Keratinocyte (primary cell): ENCODE data around the gene EHD3. TPM values are rescaled to one million over a fixed set of nuclear protein-coding genes. Genes with fewer than 3 reads are reported as not detected.

Source experiments
- DNase-seq: peaks from one replicate; pipeline ENCODE4 v3.0.0-alpha.2; 2011; ENCODE audit warnings: low read depth, missing footprints, low spot score
- FAIRE-seq: peaks from 2 replicates; lab custom pipeline; 2011; peaks lifted over from hg19 to GRCh38; lab: Jason Lieb, UNC
- H2AFZ ChIP-seq: 2 replicates; pipeline ENCODE4 v1.6.0; 2012; ENCODE audit warnings: low read length, control low read depth, inconsistent platforms; ENCODE audit not compliant: control insufficient read depth
- H3K27ac ChIP-seq: 2 replicates; pipeline ENCODE4 v1.5.1; 2011; ENCODE audit warnings: low read length; ENCODE audit not compliant: control insufficient read depth, insufficient read depth
- H3K27me3 ChIP-seq: 3 replicates; pipeline ENCODE4 v1.6.0; 2011; ENCODE audit warnings: low read length; ENCODE audit not compliant: control insufficient read depth, insufficient read depth; ENCODE audit errors: extremely low read depth
- H3K36me3 ChIP-seq, 2 experiments: 2 replicates in 1 of 2; 3 replicates in 1 of 2; pipeline ENCODE4 v1.5.1; 2011; ENCODE audit warnings: low read length in 2 of 2, mild to moderate bottlenecking in 1 of 2; ENCODE audit not compliant: control insufficient read depth in 2 of 2, insufficient read depth in 2 of 2; ENCODE audit errors: extremely low read depth in 1 of 2
- H3K4me1 ChIP-seq: 3 replicates; pipeline ENCODE4 v1.5.1; 2011; ENCODE audit warnings: low read length; ENCODE audit not compliant: control insufficient read depth, insufficient read depth; ENCODE audit errors: extremely low read depth
- H3K4me2 ChIP-seq: 3 replicates; pipeline ENCODE4 v1.6.0; 2011; ENCODE audit warnings: low read depth, low read length; ENCODE audit not compliant: control insufficient read depth, insufficient read depth; ENCODE audit errors: extremely low read depth
- H3K4me3 ChIP-seq, 3 experiments: fragments of 200-600 bp in 1 of 3; sonication (generic) in 1 of 3; 2 replicates in 2 of 3; 3 replicates in 1 of 3; pipeline ENCODE4 v1.5.1; 2011 to 2016; ENCODE audit warnings: low read length in 3 of 3, mild to moderate bottlenecking in 3 of 3, control low read depth in 2 of 3, inconsistent platforms in 1 of 3, low read depth in 1 of 3, mixed read lengths in 1 of 3, mixed run types in 1 of 3, moderate library complexity in 1 of 3; ENCODE audit not compliant: control insufficient read depth in 2 of 3, insufficient read depth in 2 of 3; ENCODE audit errors: extremely low read depth in 1 of 3
- H3K79me2 ChIP-seq: 2 replicates; pipeline ENCODE4 v1.6.0; 2012; ENCODE audit warnings: low read length; ENCODE audit not compliant: control insufficient read depth, insufficient read depth
- H3K9ac ChIP-seq: 3 replicates; pipeline ENCODE4 v1.6.0; 2011; ENCODE audit warnings: low read length; ENCODE audit not compliant: control insufficient read depth, insufficient read depth; ENCODE audit errors: extremely low read depth
- H3K9me1 ChIP-seq: 3 replicates; pipeline ENCODE4 v1.6.0; 2011; ENCODE audit warnings: low read length; ENCODE audit not compliant: control insufficient read depth, insufficient read depth; ENCODE audit errors: extremely low read depth
- H3K9me3 ChIP-seq: 2 replicates; pipeline ENCODE4 v1.5.1; 2012; ENCODE audit warnings: low read depth, low read length; ENCODE audit not compliant: control insufficient read depth
- H4K20me1 ChIP-seq: 3 replicates; pipeline ENCODE4 v1.6.0; 2011; ENCODE audit warnings: low read length; ENCODE audit not compliant: control insufficient read depth, insufficient read depth; ENCODE audit errors: extremely low read depth
- EZH2 ChIP-seq: IDR thresholded peaks from one replicate; pipeline ENCODE4 v1.6.1; 2012; ENCODE audit warnings: inconsistent platforms, mild to moderate bottlenecking, low read length, moderate library complexity
- dilution Hi-C: fragments of 300-500 bp; cut with MboI; formaldehyde crosslinking; loops from one replicate; pipeline ENCODE4 v1.7.0; 2020; ENCODE audit warnings: low sequenced_read_pairs; ENCODE audit not compliant: extremely low pct_ligation_motif_present
- polyA plus RNA-seq, 5 experiments: library from polyadenylated mRNA; depleted of rRNA in 3 of 5; stranded (reverse) in 3 of 5; stranded (forward) in 1 of 5; unstranded in 1 of 5; fragments of >200 nt; gene quantifications; 1 replicate in 1 of 5; 2 replicates in 3 of 5; 3 replicates in 1 of 5; pipeline versions ENCODE4 v1.2.1 to v1.2.3, GENCODE V29; 2011 to 2012; ENCODE audit warnings: missing spikeins in 2 of 5, low read depth in 1 of 5, low replicate concordance in 1 of 5
- TF ChIP-seq, protein P1 (sequence below), 3 experiments: IDR thresholded peaks in 1 of 3; conservative IDR thresholded peaks in 1 of 3; optimal IDR thresholded peaks in 1 of 3; 2 replicates in 2 of 3; 3 replicates in 1 of 3; pipeline versions ENCODE3 to v1.5.1; 2011; ENCODE audit warnings: low read length in 3 of 3, mild to moderate bottlenecking in 3 of 3, moderate library complexity in 2 of 3, control low read depth in 1 of 3, inconsistent platforms in 1 of 3; ENCODE audit not compliant: insufficient read depth in 2 of 3; ENCODE audit errors: extremely low read depth in 1 of 3

Gene EHD3
- polyA plus RNA-seq, 1 donor (not counting 4 experiments of a cell fraction or from before 2014, with no cell fraction given) = 5.1 TPM

DNA sequence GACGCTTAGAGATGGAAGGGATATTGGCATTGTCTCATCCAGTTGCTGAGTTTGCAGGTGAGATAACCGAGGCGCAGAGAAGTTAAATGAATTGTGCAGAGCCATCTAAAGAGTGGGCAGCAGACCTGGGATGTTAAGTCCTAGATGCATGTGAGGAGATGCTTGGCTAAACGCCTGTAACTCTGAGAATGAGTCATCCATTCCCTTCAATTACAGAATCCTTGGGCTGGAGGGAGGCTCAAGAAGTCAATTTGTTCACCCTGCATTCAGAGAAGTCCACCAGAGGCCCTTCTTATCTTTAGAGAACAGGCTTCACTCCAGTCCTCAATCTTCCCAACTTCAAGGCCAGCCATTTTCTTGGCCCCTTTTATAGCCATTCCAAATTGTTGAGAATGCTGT lies 1.6 kb downstream of the EHD3 start:
- FAIRE-seq = peak; percentile 75
- Histone ChIP-seq H3K4me1 (peaks cover 20% of the 10 kb centered on the region), H3K9ac (no peak overlapping the region), H3K36me3 (no peaks in the 10 kb centered on the region), H4K20me1 (no peaks in the 10 kb centered on the region), H2AFZ (no peak overlapping the region), H3K4me2 (no peak overlapping the region), H3K9me3 (no peaks in the 10 kb centered on the region), H3K79me2 (no peaks in the 10 kb centered on the region), H3K4me3 (no peak overlapping the region), H3K9me1 (no peaks in the 10 kb centered on the region), H3K27ac (no peak overlapping the region), H3K27me3 (no peaks in the 10 kb centered on the region)
- dilution Hi-C loops = no loop called here
- no peak for DNase-seq
- no peak for TF ChIP-seq EZH2
- TF ChIP-seq, protein P1, sequence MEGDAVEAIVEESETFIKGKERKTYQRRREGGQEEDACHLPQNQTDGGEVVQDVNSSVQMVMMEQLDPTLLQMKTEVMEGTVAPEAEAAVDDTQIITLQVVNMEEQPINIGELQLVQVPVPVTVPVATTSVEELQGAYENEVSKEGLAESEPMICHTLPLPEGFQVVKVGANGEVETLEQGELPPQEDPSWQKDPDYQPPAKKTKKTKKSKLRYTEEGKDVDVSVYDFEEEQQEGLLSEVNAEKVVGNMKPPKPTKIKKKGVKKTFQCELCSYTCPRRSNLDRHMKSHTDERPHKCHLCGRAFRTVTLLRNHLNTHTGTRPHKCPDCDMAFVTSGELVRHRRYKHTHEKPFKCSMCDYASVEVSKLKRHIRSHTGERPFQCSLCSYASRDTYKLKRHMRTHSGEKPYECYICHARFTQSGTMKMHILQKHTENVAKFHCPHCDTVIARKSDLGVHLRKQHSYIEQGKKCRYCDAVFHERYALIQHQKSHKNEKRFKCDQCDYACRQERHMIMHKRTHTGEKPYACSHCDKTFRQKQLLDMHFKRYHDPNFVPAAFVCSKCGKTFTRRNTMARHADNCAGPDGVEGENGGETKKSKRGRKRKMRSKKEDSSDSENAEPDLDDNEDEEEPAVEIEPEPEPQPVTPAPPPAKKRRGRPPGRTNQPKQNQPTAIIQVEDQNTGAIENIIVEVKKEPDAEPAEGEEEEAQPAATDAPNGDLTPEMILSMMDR (optimal IDR thresholded peaks at IDR 0.05 in 1 of 3, IDR thresholded peaks at IDR 0.05 in 1 of 3, conservative IDR thresholded peaks at IDR 0.05 in 1 of 3; ENCODE audit: extremely low read depth in 1 of 3, insufficient read depth in 2 of 3, low read length in 3 of 3) = no peak

- H3K36me3 ChIP-seq = no peaks in the 10 kb centered on the region
- peaks cover 20% of the 10 kb centered on the region for H3K4me1 ChIP-seq
- H3K4me2 ChIP-seq = no peak overlapping the region
- no peaks in the 10 kb centered on the region for H3K27me3 ChIP-seq
- dilution Hi-C loops = no loop called here
- no peak overlapping the region for H3K4me3 ChIP-seq
- H3K27ac ChIP-seq = no peak overlapping the region
- no peaks in the 10 kb centered on the region for H3K79me2 ChIP-seq
- H3K9me1 ChIP-seq = no peaks in the 10 kb centered on the region
- no peak overlapping the region for H3K9ac ChIP-seq
- DNase-seq (no peak), FAIRE-seq (no peak)
- no peaks in the 10 kb centered on the region for H3K9me3 ChIP-seq
- H2AFZ ChIP-seq = no peak overlapping the region
- no peak for TF ChIP-seq EZH2
- TF ChIP-seq, protein P1 (optimal IDR thresholded peaks at IDR 0.05 in 1 of 3, IDR thresholded peaks at IDR 0.05 in 1 of 3, conservative IDR thresholded peaks at IDR 0.05 in 1 of 3; ENCODE audit: extremely low read depth in 1 of 3, insufficient read depth in 2 of 3, low read length in 3 of 3) = no peak
- no peaks in the 10 kb centered on the region for H4K20me1 ChIP-seq
Observed at GRCh38 chr2:31236433-31237205, 2.7 kb downstream of the EHD3 start.
